Stimulated activated CD8-positive, alpha-beta memory T cell treated with anti-CD3 and anti-CD28 coated beads, Interleukin-7, amount 100 ng/mL, for 48 hours (primary cell): ENCODE data around the gene BRCA2.

ENCODE experiments used
- DNase-seq, 2 donors: peaks; one replicate each; pipeline ENCODE4 v3.0.0-alpha.2; 2020; ENCODE audit warnings: low read depth in 1 of 2; ENCODE audit errors: extremely low read depth in 1 of 2

The BRCA2 gene

DNA sequence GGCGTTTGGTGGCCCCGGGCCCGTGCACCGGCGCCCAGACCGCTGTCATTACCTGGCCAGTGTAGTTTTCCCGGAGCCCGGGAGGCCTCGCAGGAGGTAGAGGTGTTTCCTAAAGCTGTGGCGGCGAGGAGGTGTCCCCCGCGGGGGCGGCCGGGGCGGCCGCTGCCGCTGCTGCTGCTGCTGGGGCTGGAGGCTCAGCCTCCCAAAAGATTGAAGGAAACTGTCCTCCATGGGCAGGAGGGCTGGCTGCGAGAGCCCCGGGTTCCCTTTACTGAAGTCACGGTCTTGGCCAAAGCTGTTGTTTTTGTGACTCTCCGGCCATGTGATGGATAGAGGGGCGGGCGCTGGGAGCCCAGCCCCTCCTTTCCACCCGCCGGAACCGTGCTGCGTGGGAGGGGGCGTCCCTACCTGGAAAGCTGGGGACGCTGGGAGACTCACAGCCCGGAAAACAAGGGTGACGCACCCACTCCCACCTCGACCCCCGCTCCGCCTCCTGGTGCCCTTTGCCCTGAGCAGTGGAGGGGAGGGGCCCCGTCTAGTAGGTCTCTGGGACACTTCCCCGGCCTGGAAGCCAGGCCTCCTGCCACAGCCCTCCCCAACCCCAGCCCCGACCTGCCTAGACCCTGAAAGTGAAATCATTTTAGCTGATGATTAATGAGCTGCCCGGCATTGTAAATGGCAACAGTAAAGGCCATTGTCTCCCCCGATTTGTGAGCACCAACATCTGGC, 112.7 kb downstream of the BRCA2 start, which contains the start of gene N4BP2L1:
Gene N4BP2L1, minus strand, starts transcription at position 279 of the 729 bp plus-strand sequence. Its CDS starts 48 bp downstream, at position 231.
- DNase-seq: peak; percentile 70 to 86

DNA sequence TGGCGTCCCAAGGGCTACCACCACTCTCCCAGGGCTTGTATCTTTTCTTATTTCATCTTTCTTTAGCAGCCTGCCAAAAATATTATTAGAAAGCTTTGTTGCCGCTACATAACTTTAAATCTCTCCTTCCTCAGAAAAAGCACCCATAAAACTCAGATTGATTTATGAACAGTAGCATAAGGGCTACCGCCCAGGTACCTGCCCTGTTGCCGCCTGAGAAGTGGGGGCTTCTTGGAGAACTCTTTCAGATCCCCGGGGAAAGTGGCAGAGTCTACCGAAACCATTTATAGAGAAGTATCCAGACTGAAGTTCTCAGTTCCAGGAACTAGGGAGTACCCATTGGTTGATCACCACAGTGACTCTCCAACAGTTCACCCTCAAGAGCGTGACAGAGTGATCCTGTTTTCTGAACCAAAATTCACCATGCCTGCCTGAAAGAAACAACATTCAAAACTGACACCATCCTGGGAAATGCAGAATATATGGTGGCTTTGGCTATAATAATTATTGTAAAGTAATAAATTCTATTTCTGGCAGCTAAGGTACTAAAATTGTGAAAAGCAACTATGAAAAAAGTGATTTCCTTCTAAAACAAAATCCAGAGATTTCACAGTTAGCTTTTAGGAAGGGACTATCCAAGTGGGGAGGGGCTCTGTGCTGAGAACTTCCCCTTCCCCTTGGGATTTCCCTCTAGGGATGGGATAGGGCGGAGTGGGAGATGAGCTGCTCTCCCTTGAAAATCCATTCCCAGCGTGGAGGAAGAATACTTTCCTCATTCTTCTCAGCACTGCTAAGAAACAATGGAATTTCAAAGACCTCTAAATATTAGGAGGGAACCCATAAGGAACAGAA, 113.5 kb downstream of the BRCA2 start:
- no peak for DNase-seq

DNA sequence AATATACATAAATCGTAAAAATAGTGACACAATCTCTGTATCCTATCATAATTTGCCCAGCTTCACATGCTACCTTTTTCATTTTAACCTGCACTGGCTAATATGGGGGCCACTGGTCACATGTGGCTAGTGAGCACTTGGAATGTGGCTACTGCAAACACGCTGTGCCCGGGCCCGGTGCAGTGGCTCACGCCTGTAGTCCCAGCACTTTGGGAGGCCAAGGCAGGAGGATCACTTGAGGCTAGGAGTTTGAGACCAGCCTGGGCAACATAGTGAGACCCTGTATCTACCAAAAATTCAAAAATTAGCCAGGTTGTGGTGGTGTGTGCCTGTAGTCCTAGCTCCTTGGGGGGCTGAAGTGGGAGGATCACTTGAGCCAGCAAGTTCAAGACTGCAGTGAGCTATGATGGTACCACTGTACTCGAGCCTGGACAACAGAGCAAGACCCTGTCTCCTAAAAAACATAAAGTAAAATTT, 114.2 kb downstream of the BRCA2 start:
- DNase-seq: no peak

DNA sequence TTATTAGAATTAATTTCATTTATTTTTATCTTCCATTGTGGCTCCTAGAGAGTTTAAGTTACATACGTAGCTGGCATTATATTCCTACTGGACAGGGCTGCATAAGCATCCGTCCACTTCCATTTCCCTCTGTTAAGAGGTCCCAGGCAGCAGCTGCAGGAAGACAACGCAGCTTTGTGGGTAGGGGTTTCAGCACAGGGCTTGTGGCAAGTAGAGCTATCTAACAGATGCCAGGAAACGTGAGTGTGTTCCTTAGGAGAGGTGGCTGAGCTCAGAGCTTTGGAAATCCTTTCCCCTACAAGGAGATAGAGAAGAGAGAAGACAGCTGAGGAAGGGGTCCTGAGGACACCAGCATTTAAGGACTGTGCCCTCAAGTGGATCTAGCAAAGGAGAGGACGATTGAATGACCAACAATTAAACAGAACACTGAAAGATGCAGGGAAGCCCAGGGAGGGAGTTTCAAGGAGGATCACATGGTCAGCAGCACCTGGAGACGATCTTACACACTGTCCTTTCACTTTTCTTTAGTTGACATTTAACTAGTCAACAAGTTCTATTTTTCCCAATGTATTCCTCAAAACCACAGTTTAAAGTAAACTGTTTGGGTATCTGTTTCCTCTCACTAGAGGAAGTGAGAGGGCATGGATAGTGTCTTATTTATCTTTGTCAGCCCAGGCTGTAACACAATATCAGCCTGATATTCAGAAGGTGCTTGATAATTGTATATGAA, 114.9 kb downstream of the BRCA2 start:
- no peak for DNase-seq

GRCh38 chr13:32431361-32431760, 116.1 kb downstream of the BRCA2 start:
- no peak for DNase-seq

GRCh38 chr13:32432856-32433255, 117.5 kb downstream of the BRCA2 start:
- no peak for DNase-seq

- no peak for DNase-seq
These were observed 123.6 kb downstream of the BRCA2 start for GRCh38 chr13:32438871-32439270.

DNA sequence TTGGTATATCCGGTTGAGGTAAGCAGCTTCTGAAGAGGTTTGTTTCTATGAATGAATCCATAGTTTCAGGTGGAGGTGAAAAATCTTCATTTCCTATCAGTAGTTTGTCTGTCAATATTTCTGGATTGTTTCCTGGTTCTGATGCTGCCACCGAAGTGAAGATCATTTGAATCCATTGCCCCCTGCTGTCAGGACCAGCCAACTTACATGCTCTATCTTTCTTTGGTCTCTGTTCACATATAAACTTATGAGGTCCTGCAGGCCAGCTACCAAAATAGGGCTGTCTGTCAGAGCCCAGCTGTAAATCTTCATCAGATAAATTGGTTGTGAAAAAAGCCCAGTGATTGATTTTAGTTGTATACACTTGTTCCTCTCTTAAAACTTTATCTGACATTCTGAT, 127.8 kb downstream of the BRCA2 start:
- DNase-seq: no peak

- no peak for DNase-seq
These were observed 130.2 kb downstream of the BRCA2 start for GRCh38 chr13:32445461-32445860.

- no peak for DNase-seq
These were observed 130.9 kb downstream of the BRCA2 start for GRCh38 chr13:32446220-32446619.

- DNase-seq: no peak
These were observed 131.6 kb downstream of the BRCA2 start for GRCh38 chr13:32446773-32447465.

- DNase-seq: no peak
These were observed 132.8 kb downstream of the BRCA2 start for GRCh38 chr13:32447894-32448623.

GRCh38 chr13:32448972-32449371, 133.7 kb downstream of the BRCA2 start:
- no peak for DNase-seq
